Keratinocyte (primary cell): ENCODE data around the gene AFG3L2. TPM values are rescaled to one million over a fixed set of nuclear protein-coding genes. Genes with fewer than 3 reads are reported as not detected.
A peak's percentile ranks its signal among the peaks of the same experiment; 100 is the strongest.

ENCODE experiments used
- DNase-seq: peaks from one replicate; pipeline ENCODE4 v3.0.0-alpha.2; 2011; ENCODE audit warnings: low read depth, missing footprints, low spot score
- FAIRE-seq: peaks from 2 replicates; lab custom pipeline; 2011; peaks lifted over from hg19 to GRCh38; lab: Jason Lieb, UNC
- H2AFZ ChIP-seq: 2 replicates; pipeline ENCODE4 v1.6.0; 2012; ENCODE audit warnings: low read length, control low read depth, inconsistent platforms; ENCODE audit not compliant: control insufficient read depth
- H3K27ac ChIP-seq: 2 replicates; pipeline ENCODE4 v1.5.1; 2011; ENCODE audit warnings: low read length; ENCODE audit not compliant: control insufficient read depth, insufficient read depth
- H3K27me3 ChIP-seq: 3 replicates; pipeline ENCODE4 v1.6.0; 2011; ENCODE audit warnings: low read length; ENCODE audit not compliant: control insufficient read depth, insufficient read depth; ENCODE audit errors: extremely low read depth
- H3K36me3 ChIP-seq, 2 experiments: 2 replicates in 1 of 2; 3 replicates in 1 of 2; pipeline ENCODE4 v1.5.1; 2011; ENCODE audit warnings: low read length in 2 of 2, mild to moderate bottlenecking in 1 of 2; ENCODE audit not compliant: control insufficient read depth in 2 of 2, insufficient read depth in 2 of 2; ENCODE audit errors: extremely low read depth in 1 of 2
- H3K4me1 ChIP-seq: 3 replicates; pipeline ENCODE4 v1.5.1; 2011; ENCODE audit warnings: low read length; ENCODE audit not compliant: control insufficient read depth, insufficient read depth; ENCODE audit errors: extremely low read depth
- H3K4me2 ChIP-seq: 3 replicates; pipeline ENCODE4 v1.6.0; 2011; ENCODE audit warnings: low read depth, low read length; ENCODE audit not compliant: control insufficient read depth, insufficient read depth; ENCODE audit errors: extremely low read depth
- H3K4me3 ChIP-seq, 3 experiments: fragments of 200-600 bp in 1 of 3; sonication (generic) in 1 of 3; 2 replicates in 2 of 3; 3 replicates in 1 of 3; pipeline ENCODE4 v1.5.1; 2011 to 2016; ENCODE audit warnings: low read length in 3 of 3, mild to moderate bottlenecking in 3 of 3, control low read depth in 2 of 3, inconsistent platforms in 1 of 3, low read depth in 1 of 3, mixed read lengths in 1 of 3, mixed run types in 1 of 3, moderate library complexity in 1 of 3; ENCODE audit not compliant: control insufficient read depth in 2 of 3, insufficient read depth in 2 of 3; ENCODE audit errors: extremely low read depth in 1 of 3
- H3K79me2 ChIP-seq: 2 replicates; pipeline ENCODE4 v1.6.0; 2012; ENCODE audit warnings: low read length; ENCODE audit not compliant: control insufficient read depth, insufficient read depth
- H3K9ac ChIP-seq: 3 replicates; pipeline ENCODE4 v1.6.0; 2011; ENCODE audit warnings: low read length; ENCODE audit not compliant: control insufficient read depth, insufficient read depth; ENCODE audit errors: extremely low read depth
- H3K9me1 ChIP-seq: 3 replicates; pipeline ENCODE4 v1.6.0; 2011; ENCODE audit warnings: low read length; ENCODE audit not compliant: control insufficient read depth, insufficient read depth; ENCODE audit errors: extremely low read depth
- H3K9me3 ChIP-seq: 2 replicates; pipeline ENCODE4 v1.5.1; 2012; ENCODE audit warnings: low read depth, low read length; ENCODE audit not compliant: control insufficient read depth
- H4K20me1 ChIP-seq: 3 replicates; pipeline ENCODE4 v1.6.0; 2011; ENCODE audit warnings: low read length; ENCODE audit not compliant: control insufficient read depth, insufficient read depth; ENCODE audit errors: extremely low read depth
- EZH2 ChIP-seq: IDR thresholded peaks from one replicate; pipeline ENCODE4 v1.6.1; 2012; ENCODE audit warnings: inconsistent platforms, mild to moderate bottlenecking, low read length, moderate library complexity
- dilution Hi-C: fragments of 300-500 bp; cut with MboI; formaldehyde crosslinking; loops from one replicate; pipeline ENCODE4 v1.7.0; 2020; ENCODE audit warnings: low sequenced_read_pairs; ENCODE audit not compliant: extremely low pct_ligation_motif_present
- polyA plus RNA-seq, 5 experiments: library from polyadenylated mRNA; depleted of rRNA in 3 of 5; stranded (reverse) in 3 of 5; stranded (forward) in 1 of 5; unstranded in 1 of 5; fragments of >200 nt; gene quantifications; 1 replicate in 1 of 5; 2 replicates in 3 of 5; 3 replicates in 1 of 5; pipeline versions ENCODE4 v1.2.1 to v1.2.3, GENCODE V29; 2011 to 2012; ENCODE audit warnings: missing spikeins in 2 of 5, low read depth in 1 of 5, low replicate concordance in 1 of 5
- TF ChIP-seq, protein P1 (sequence below), 3 experiments: IDR thresholded peaks in 1 of 3; conservative IDR thresholded peaks in 1 of 3; optimal IDR thresholded peaks in 1 of 3; 2 replicates in 2 of 3; 3 replicates in 1 of 3; pipeline versions ENCODE3 to v1.5.1; 2011; ENCODE audit warnings: low read length in 3 of 3, mild to moderate bottlenecking in 3 of 3, moderate library complexity in 2 of 3, control low read depth in 1 of 3, inconsistent platforms in 1 of 3; ENCODE audit not compliant: insufficient read depth in 2 of 3; ENCODE audit errors: extremely low read depth in 1 of 3

Gene AFG3L2
- polyA plus RNA-seq, 1 donor (not counting 4 experiments of a cell fraction or from before 2014, with no cell fraction given): 47.5 TPM

DNA sequence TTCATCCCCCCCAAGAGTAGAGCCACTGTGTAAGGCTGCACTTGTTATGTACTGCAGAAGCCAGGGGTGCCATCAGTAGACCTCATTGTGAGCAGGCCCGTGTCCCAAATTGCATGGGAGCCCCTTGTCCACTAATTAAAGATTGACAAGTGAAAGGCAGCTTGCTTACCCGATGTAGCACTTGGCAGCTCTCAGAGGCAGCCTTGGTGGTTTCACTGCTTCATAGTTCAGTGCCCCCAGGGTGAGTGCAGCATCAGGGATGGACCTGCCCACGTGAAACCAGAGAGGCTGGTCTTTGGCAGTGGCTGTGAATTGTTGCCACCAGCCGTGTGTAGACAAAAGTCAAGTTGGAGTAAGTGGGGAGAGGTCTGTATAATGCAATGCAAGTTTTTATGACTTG, 55.7 kb downstream of the AFG3L2 start:
- Histone ChIP-seq H4K20me1 (peaks cover 17% of the 10 kb centered on the region), H3K4me2 (no peak overlapping the region), H3K27ac (no peak overlapping the region), H2AFZ (no peak overlapping the region), H3K4me3 (no peak overlapping the region), H3K4me1 (peaks cover under 1% of the 10 kb centered on the region), H3K79me2 (peaks cover 65% of the 10 kb centered on the region), H3K9ac (no peak overlapping the region), H3K36me3 (peaks cover 34 to 38% of the 10 kb centered on the region in 2 experiments), H3K27me3 (no peaks in the 10 kb centered on the region), H3K9me1 (no peaks in the 10 kb centered on the region), H3K9me3 (no peaks in the 10 kb centered on the region)
- FAIRE-seq (no peak), DNase-seq (no peak)
- no peak for TF ChIP-seq EZH2
- TF ChIP-seq, protein P1, sequence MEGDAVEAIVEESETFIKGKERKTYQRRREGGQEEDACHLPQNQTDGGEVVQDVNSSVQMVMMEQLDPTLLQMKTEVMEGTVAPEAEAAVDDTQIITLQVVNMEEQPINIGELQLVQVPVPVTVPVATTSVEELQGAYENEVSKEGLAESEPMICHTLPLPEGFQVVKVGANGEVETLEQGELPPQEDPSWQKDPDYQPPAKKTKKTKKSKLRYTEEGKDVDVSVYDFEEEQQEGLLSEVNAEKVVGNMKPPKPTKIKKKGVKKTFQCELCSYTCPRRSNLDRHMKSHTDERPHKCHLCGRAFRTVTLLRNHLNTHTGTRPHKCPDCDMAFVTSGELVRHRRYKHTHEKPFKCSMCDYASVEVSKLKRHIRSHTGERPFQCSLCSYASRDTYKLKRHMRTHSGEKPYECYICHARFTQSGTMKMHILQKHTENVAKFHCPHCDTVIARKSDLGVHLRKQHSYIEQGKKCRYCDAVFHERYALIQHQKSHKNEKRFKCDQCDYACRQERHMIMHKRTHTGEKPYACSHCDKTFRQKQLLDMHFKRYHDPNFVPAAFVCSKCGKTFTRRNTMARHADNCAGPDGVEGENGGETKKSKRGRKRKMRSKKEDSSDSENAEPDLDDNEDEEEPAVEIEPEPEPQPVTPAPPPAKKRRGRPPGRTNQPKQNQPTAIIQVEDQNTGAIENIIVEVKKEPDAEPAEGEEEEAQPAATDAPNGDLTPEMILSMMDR (optimal IDR thresholded peaks at IDR 0.05 in 1 of 3, IDR thresholded peaks at IDR 0.05 in 1 of 3, conservative IDR thresholded peaks at IDR 0.05 in 1 of 3; ENCODE audit: extremely low read depth in 1 of 3, insufficient read depth in 2 of 3, low read length in 3 of 3): no peak
- dilution Hi-C loops: no loop called here

- no peak overlapping the region for H2AFZ ChIP-seq
- H3K9ac ChIP-seq: no peak overlapping the region
- peaks cover 33 to 46% of the 10 kb centered on the region in 2 experiments for H3K36me3 ChIP-seq
- peaks cover 77% of the 10 kb centered on the region for H3K79me2 ChIP-seq
- peaks cover 25% of the 10 kb centered on the region for H3K4me1 ChIP-seq
- peak overlapping the region; percentile 37 for H3K27ac ChIP-seq
- H3K4me2 ChIP-seq: no peak overlapping the region
- no peaks in the 10 kb centered on the region for H3K9me3 ChIP-seq
- H3K27me3 ChIP-seq: no peaks in the 10 kb centered on the region
- dilution Hi-C loops: no loop called here
- H4K20me1 ChIP-seq: peaks cover 15% of the 10 kb centered on the region
- no peaks in the 10 kb centered on the region for H3K9me1 ChIP-seq
- TF ChIP-seq, protein P1 (optimal IDR thresholded peaks at IDR 0.05 in 1 of 3, IDR thresholded peaks at IDR 0.05 in 1 of 3, conservative IDR thresholded peaks at IDR 0.05 in 1 of 3; ENCODE audit: extremely low read depth in 1 of 3, insufficient read depth in 2 of 3, low read length in 3 of 3): no peak
- no peak for TF ChIP-seq EZH2
- no peak overlapping the region for H3K4me3 ChIP-seq
- DNase-seq: no peak
- FAIRE-seq: no peak
These were observed 58.2 kb downstream of the AFG3L2 start for GRCh38 chr18:12318857-12319256.
